ENCODE measurements around the gene BEST4.

BEST4 gene

GRCh38 chr1:44788120-44788860, at the start of gene BEST4:
TSS of gene BEST4 (minus strand) at chr1:44788170. CDS start at chr1:44787705, 465 bp downstream.
- no peak for TF ChIP-seq CTCF (conservative IDR thresholded peaks at IDR 0.05; ENCODE audit: control insufficient read depth, insufficient read depth, low read depth, low read length)
- H3K4me3 ChIP-seq (ENCODE audit: control insufficient read depth, low read depth, low read length) = no peak within 1 kb of the TSS
- DNase-seq (ENCODE audit: low read depth) = no peak

DNA sequence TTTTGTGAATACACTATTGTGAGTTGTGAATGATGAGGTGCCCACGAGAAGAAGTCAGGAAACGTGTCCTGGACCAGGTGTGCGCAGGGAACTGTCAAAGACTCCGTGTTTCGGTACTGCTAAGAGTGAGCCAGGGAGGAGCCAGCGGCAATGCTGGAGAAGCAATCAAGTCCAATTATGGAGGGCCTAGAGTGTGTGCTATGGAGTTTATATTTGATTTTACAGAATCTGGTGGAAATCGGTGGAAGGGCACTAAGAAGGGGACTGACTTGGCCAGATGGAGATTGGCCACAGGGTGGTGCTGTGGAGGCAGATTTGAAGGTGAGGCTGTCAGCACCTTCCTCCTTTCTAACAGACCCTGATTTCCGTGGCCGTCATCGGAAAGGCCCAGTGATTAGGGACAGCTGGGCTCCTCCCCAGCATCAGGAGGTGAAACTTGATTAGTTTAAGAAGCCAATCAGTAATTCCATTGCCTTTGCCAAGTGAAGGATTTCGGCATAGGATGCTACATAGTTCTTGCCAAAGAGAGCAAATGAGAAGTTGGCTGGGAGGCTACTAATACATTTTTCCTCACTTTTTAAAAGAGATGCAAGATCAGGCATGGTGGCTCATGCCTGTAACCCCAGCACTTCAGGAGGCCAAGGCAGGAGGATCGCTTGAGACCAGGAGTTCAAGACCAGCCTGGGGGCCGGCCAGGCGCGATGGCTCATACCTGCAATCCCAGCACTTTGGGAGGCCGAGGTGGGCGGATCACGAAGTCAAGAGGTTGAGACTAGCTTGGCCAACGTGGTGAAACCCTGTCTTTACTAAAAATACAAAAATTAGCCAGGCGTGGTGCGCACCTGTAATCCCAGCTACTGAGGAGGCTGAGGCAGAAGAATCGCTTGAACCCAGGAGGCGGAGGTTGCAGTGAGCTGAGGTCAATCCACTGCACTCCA, 48.0 kb upstream of the BEST4 start:
- no peak overlapping the region for H3K4me3 ChIP-seq (ENCODE audit: control insufficient read depth, low read depth, low read length)
- peak; percentile 86 for DNase-seq (ENCODE audit: low read depth)
- peak; percentile 94 for TF ChIP-seq CTCF (conservative IDR thresholded peaks at IDR 0.05; ENCODE audit: control insufficient read depth, insufficient read depth, low read depth, low read length)

GRCh38 chr1:44834328-44834727, 46.4 kb upstream of the BEST4 start:
- H3K4me3 ChIP-seq (ENCODE audit: control insufficient read depth, low read depth, low read length) = no peak overlapping the region
- no peak for TF ChIP-seq CTCF (conservative IDR thresholded peaks at IDR 0.05; ENCODE audit: control insufficient read depth, insufficient read depth, low read depth, low read length)
- no peak for DNase-seq (ENCODE audit: low read depth)

DNA sequence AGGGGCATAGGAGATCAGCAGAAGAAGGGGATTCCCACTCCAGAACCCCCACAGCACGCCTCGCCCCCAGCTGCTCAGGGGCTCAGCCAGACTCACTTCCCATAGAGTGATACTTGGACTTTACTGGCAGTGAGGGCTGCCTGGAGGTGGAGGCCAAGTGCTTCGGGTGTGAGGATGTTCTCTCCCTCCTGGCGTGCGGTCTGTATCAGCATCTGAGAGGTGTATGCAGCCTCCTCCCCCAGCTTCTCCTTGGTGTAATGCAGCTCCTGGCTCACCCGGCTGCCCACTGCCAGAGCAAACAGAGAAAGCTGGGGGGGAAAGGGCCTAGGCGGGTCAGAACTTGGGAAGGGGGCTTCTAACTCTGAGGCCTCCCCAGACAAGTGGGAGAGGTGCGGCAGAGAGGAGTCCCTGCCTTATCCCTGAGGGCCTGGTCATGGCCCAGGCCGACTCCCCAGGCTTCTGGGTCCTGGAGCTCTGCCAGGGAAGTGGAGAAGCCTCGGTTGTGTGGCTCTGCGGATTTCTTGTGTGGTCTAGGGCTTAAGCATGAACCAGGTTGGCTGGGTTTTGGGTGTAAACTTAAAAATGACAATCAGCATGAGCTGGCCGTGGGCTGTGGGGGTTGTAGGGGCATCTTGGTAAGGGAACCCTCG, 44.2 kb upstream of the BEST4 start:
- H3K4me3 ChIP-seq (ENCODE audit: control insufficient read depth, low read depth, low read length) = no peak overlapping the region
- no peak for TF ChIP-seq CTCF (conservative IDR thresholded peaks at IDR 0.05; ENCODE audit: control insufficient read depth, insufficient read depth, low read depth, low read length)
- no peak for DNase-seq (ENCODE audit: low read depth)

DNA sequence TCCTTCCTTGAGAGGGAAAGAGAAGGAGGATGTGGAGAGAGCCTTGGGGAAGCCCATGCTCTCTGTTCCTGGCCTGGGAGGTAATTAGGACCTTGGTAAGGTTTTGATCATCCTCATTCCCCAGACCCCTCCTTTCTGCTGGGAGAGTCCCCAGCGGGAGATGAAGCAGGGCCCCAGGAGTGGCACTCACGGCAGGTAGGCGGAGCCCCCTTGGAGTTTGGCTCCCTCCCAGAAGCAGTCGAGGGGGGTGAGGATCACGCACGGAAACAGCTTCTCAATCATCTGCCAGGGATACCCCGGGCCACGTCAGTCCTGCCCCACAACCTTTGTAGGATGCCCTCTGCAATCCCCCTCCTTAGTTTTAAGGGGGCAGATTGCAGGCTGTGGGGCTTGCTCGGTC, 43.5 kb upstream of the BEST4 start:
- no peak for DNase-seq (ENCODE audit: low read depth)
- no peak overlapping the region for H3K4me3 ChIP-seq (ENCODE audit: control insufficient read depth, low read depth, low read length)
- TF ChIP-seq CTCF (conservative IDR thresholded peaks at IDR 0.05; ENCODE audit: control insufficient read depth, insufficient read depth, low read depth, low read length) = no peak

DNA sequence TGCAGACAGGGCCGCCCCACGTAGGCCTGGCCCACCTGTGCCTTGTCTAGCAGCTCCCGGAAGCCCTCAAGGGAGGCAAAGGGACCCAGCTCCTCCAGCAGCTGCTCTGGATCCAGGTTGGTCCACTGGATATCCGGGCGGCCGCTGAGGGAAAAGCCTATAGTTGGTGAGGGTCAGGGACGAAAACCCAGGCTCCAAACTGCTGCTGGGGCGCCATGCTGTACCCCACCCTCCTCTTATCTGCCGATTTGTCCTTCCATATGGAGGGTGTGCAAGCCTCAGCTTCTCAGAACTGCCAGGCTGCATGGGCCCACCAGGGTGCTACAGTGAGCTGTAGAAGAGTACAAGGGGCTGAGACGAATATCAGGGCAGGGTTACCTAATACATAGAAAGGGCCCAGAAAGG, 42.9 kb upstream of the BEST4 start:
- DNase-seq (ENCODE audit: low read depth) = no peak

More for the DNA sequence above, 42.9 kb upstream of the BEST4 start:
- TF ChIP-seq CTCF (conservative IDR thresholded peaks at IDR 0.05; ENCODE audit: control insufficient read depth, insufficient read depth, low read depth, low read length) = no peak
- no peak overlapping the region for H3K4me3 ChIP-seq (ENCODE audit: control insufficient read depth, low read depth, low read length)
